Measurements from ENCODE around the gene CKS1B.
A peak's percentile ranks its signal among the peaks of the same experiment; 100 is the strongest.

CKS1B gene

GRCh38 chr1:154988058-154988954, 13.8 kb downstream of the CKS1B start:
- no peak for DNase-seq

DNA sequence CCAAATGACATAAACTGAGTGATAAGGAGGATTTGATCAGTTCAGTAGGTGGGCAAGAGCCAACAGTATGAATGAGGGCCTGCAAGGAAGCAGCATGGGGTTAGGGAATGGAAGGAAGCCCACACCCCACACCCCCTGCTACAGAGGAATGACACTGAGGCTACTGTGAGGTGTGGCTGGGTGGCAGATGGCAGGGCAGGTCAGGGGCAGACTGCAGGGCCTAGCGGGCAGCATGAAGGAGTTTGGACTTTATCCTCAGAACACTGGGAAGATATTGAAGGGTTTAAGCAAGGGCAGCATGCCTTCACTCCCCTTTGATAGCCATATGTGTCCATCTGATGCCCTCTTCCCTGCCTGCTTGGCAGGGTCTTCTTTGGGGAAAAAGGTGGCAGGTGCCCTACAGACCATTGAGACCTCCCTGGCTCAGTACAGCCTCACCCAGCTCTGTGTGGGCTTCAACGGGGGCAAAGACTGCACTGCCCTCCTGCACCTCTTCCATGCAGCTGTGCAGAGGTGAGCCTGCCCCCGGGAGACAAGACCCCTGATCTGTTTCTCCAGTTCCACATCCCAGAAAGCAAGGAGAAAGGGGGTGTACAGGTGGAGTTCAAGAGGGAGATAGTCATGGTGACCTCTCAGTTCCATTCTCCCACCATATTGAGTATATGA, 14.8 kb downstream of the CKS1B start:
- no peak for DNase-seq

GRCh38 chr1:154990276-154990675, 15.8 kb downstream of the CKS1B start:
- no peak for DNase-seq

GRCh38 chr1:154992721-154993571, 18.5 kb downstream of the CKS1B start:
- DNase-seq, result no peak

- no peak for DNase-seq
Measured at GRCh38 chr1:154993572-154994268, 19.2 kb downstream of the CKS1B start, which contains the start of gene LENEP. TSS of gene LENEP (plus strand) at chr1:154993586. CDS start at chr1:154993608, 22 bp downstream.

- no peak for DNase-seq
Measured at GRCh38 chr1:154994269-154994587, 19.7 kb downstream of the CKS1B start.

DNA sequence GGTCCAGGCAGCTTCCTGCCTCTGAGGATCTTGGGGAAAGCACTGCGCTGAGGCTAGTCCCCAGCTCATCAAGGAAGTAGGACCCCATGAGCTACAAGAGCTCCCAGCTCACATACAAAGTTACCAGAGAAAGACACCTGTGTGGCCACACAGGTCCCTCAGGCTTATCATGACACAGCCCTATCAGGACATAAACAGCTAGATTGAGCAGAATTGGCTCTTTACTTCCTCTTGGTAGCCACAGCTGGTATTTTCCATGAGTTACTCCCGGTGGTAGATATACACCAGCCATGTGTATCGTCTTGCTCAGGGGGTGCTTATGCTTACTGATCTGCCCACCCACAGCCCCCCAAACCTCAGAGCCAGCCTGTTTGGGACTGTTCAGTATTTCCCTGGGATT, 20.1 kb downstream of the CKS1B start:
- DNase-seq, result no peak

- DNase-seq, result peak; percentile 13
Measured at GRCh38 chr1:154995301-154995983, 21.0 kb downstream of the CKS1B start.

DNA sequence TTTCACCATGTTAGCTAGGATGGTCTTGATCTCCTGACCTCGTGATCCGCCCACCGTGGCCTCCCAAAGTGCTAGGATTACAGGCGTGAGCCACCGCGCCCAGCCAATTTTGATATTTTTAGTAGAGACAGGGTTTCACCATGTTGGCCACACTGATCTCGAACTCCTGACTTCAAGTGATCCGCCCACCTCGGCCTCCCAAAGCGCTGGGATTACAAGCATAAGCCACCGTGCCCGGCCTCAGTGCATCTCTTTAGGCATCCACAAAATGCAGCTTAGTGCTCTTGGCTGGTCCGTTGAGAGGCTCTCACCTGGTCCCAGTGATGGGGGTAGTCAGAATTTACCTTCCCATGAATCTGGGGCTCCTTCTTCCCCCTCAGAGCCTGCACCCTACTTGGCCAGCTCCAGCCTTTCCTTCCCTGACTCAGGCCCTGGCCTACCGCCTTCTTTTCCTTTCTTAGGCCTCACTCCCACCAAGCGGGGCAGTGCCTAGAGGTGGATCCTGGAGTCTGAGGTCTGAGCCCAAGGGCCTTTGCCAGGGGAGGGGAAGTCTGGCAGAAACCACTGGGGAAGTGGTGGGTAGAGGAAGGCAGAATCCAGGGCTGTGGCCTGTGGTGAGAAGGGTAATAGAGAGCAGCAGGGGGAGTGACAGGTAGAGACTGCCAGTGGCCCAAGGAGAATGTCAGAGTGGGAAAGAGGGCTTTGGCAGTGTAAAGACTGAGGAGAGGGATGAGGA, 22.7 kb downstream of the CKS1B start:
- DNase-seq, result no peak

DNA sequence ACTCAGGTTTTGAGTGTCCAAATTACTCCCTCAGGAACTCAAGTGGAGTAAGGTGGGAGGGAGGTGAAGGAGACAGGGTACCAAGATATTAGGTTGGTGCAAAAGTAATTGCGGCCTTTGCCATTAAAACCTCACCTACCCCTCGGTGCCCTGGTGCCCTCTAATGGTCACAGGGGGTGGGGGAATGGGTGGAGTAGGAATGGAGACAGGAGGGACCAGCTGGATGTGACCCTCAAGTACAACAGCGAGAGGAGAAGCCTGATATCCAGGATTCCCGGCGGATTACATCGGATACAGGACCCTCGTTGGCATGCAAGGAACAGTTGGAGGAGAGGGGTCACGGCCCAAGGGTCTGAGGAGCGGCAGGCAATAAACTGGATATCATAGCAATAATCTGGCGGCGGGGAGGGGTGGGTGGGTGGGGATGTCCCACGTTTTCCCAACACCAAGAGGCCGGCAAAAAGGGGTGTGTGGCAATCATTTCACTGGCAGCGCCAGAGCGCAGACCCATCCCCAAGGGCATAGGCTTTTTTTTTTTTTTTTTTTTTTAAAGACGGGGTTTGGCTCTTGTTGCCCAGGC, 23.8 kb downstream of the CKS1B start:
- DNase-seq, result no peak

DNA sequence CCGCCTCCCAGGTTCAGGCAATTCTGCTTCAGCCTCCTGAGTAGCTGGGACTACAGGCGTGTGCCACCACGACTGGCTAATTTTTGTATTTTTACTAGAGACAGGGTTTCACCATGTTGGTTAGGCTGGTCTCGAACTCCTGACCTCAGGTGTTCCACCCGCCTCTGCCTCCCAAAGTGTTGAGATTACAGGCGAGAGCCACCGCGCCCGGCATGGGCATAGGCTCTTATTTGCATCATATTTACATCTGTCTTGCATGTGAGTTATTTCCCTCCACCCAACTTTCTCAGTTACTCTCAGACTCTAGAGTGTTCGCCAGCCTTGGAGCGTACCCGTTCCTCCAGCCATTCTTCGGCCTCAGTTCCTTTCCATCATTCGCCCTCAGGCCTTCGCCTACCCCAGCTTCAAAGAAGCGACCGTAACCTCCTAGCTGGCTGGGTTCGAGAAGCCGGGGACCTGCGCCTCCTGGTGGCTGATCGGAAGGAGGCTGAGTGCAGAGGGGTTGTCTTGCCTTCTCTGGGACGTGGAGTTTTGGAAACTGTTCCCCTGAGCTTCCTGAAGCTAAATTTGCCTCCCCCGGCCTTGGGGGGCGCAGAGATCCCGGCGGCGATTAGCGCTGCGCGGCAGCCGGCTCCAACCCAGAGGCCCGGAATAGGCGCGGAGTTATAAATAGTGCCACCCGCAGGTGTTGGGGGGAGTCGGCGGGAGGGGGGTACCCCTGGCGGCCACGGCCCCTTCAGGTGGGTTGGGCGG, 24.5 kb downstream of the CKS1B start:
- DNase-seq, result peak; percentile 14

- no peak for DNase-seq
Measured at GRCh38 chr1:154999571-155000410, 25.3 kb downstream of the CKS1B start.

DNA sequence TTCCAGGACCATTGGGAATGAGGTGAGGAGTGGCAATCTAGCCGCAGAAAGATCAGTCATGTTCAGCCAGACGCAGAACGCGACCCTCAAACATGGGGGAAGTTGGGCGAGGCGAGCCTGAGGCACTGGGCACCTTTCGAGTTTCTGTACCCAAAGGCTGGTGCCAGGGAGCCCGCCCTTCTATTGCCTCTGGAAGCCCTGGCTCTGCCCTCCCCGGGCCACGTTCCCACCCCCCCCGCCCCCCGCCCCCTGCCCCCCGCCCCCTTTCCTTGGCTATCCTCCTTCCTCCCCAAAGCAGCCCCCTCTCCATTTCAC, 25.9 kb downstream of the CKS1B start:
- DNase-seq, result no peak

GRCh38 chr1:155000726-155001424, 26.4 kb downstream of the CKS1B start:
- DNase-seq, result peak; percentile 75

- DNase-seq, result no peak
Measured at GRCh38 chr1:155001425-155001674, 26.9 kb downstream of the CKS1B start.

- peak; percentile 94 for DNase-seq
Measured at GRCh38 chr1:155001675-155002463, 27.4 kb downstream of the CKS1B start.

DNA sequence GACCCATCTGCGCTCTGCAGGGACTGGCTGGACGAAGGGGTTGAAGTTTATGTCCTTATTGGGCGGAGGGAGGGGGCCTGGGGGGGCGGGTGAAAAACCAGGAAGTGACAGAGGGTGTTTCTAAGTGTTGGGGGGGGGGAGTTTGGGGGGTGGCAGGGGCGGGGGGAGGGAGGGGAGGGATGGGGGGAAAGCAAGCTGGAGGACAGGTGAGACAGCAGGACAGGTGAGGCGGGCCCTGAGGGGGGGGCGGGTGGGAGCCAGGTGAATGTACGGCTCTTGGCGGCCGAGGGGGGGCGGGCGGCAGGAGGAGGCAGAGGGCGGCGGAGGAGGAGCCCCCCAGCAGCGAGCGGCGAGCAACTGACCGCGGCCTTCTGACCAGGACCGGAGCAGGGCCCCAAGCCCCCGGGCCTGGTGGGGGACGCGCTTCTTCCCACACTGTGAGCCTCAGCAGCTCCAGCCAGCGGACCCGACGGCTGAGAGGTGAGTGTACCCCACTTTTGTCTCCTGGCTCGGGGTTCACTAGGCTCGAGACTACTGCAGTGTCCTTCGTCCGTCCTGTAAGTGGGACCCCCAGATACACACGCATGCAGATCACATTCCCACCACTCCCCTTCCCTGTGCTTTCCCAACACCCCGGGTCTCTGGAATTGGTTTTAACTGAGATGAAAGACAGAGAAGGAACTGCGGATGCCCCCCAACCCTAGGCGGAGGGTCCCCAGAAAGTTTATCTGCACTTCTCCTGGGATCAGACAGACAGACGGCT, 28.2 kb downstream of the CKS1B start, which contains the start of gene ZBTB7B:
Gene ZBTB7B (plus strand): TSS at position 339 of the 763 bp plus-strand sequence. CDS start 11,859 bp downstream, outside the sequence.
- DNase-seq, result no peak

All from T1000 (cell line).